DOHH2 (cell line): ENCODE results near the gene HP.

Experiments used
- H3F3A ChIP-seq: fragments of 200-600 bp; sonication (generic), shearing (Covaris generic); 2 replicates; pipeline ENCODE4 v1.6.0; 2016; ENCODE audit warnings: antibody characterized with exemption, mild to moderate bottlenecking; ENCODE audit not compliant: control insufficient read depth, insufficient read depth
- H3K27ac ChIP-seq: fragments of 200-600 bp; sonication (generic); 2 replicates; pipeline ENCODE4 v1.5.1; 2014; ENCODE audit warnings: low read depth, mild to moderate bottlenecking, low read length, moderate library complexity
- H3K27me3 ChIP-seq: fragments of 200-600 bp; sonication (generic); 2 replicates; pipeline ENCODE4 v1.6.1; 2014; ENCODE audit warnings: mild to moderate bottlenecking, low read length, mixed read lengths; ENCODE audit not compliant: control insufficient read depth
- H3K36me3 ChIP-seq: fragments of 200-600 bp; sonication (generic); 2 replicates; pipeline ENCODE4 v1.6.1; 2014; ENCODE audit warnings: mild to moderate bottlenecking, low read length, moderate library complexity, mixed read lengths; ENCODE audit not compliant: control insufficient read depth
- H3K4me1 ChIP-seq: fragments of 200-600 bp; sonication (generic); 2 replicates; pipeline ENCODE4 v1.6.1; 2014; ENCODE audit warnings: mild to moderate bottlenecking, low read length, mixed read lengths; ENCODE audit not compliant: control insufficient read depth
- H3K4me2 ChIP-seq: fragments of 200-600 bp; sonication (generic); 2 replicates; pipeline ENCODE4 v1.6.0; 2014; ENCODE audit warnings: mild to moderate bottlenecking, low read length, moderate library complexity
- H3K4me3 ChIP-seq: fragments of 200-600 bp; sonication (generic); 2 replicates; pipeline ENCODE4 v1.5.1; 2014; ENCODE audit warnings: mild to moderate bottlenecking, low read length, mixed read lengths
- H3K79me2 ChIP-seq: fragments of 200-600 bp; sonication (generic); 2 replicates; pipeline ENCODE4 v1.6.1; 2014; ENCODE audit warnings: mild to moderate bottlenecking, low read length, mixed read lengths; ENCODE audit not compliant: control insufficient read depth
- H3K9me2 ChIP-seq: fragments of 200-600 bp; sonication (generic); replicated peaks from 2 replicates; pipeline ENCODE4 v1.6.1; 2014; ENCODE audit warnings: mild to moderate bottlenecking, low read length, mixed read lengths; ENCODE audit not compliant: control insufficient read depth
- H3K9me3 ChIP-seq: fragments of 200-600 bp; sonication (generic); 2 replicates; pipeline ENCODE4 v1.6.1; 2014; ENCODE audit warnings: antibody characterized with exemption, low read length, mixed read lengths; ENCODE audit not compliant: control insufficient read depth, insufficient read depth
- H4K20me1 ChIP-seq: fragments of 200-600 bp; sonication (generic); 2 replicates; pipeline ENCODE4 v1.6.0; 2014; ENCODE audit warnings: low read depth, mild to moderate bottlenecking, antibody characterized with exemption, low read length, moderate library complexity; ENCODE audit not compliant: control insufficient read depth, insufficient read depth
- EZH2phosphoT487 ChIP-seq: fragments of 200-600 bp; sonication (generic); IDR thresholded peaks from 2 replicates; pipeline ENCODE4 v1.6.1; 2017; ENCODE audit warnings: borderline replicate concordance, mild to moderate bottlenecking, antibody characterized with exemption, low read length, moderate library complexity, mixed read lengths
- TF ChIP-seq, protein P1 (sequence below): fragments of 200-600 bp; sonication (generic); IDR thresholded peaks from one replicate; pipeline ENCODE4 v1.5.1; 2014; ENCODE audit warnings: antibody characterized with exemption, mild to moderate bottlenecking, low read depth, low read length; ENCODE audit not compliant: poor library complexity, severe bottlenecking

HP gene

DNA sequence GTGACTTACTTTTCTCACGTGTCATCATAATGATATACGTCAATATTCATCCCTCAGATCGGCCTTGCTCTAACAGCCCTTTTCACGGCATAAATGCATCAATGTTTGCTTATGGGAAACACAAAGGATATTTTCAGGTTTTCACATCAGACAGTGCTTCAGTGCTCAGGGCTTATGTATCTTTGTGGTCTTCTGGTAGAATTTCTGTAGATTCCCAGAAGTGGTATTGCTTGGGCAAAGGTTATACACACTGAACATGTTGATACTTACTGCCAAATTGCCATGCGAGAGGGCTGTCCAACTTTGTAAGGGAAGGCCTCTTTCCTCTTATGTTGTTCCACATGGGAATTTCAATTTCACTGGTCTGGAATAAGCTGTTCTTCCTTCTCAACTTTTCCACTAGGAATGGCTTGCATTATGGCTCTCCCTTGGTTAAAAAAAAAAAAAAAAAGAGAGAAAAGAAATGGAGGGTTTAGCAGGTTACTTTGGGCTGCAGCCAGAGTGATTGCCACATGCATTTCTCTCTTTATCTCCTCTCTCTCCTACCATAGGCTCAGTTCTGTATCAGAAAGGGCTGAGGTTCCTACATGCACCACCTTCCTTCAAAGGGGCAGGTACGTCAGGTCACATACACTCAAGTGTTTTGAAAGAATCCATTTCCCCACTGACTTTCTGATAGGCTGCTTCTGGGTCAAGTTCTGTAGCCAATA lies 26.5 kb upstream of the HP start:
- Histone ChIP-seq H4K20me1 (no peaks in the 10 kb centered on the region), H3K4me3 (no peak overlapping the region), H3K9me2 (no peaks in the 10 kb centered on the region), H3K4me1 (no peaks in the 10 kb centered on the region), H3K4me2 (no peak overlapping the region), H3K27ac (no peak overlapping the region), H3K36me3 (peaks cover 20% of the 10 kb centered on the region), H3F3A (no peaks in the 10 kb centered on the region), H3K79me2 (no peaks in the 10 kb centered on the region), H3K9me3 (no peaks in the 10 kb centered on the region), H3K27me3 (no peaks in the 10 kb centered on the region; the same call in 1 of the 2 replicates)
- no peak for TF ChIP-seq EZH2phosphoT487
- TF ChIP-seq, protein P1, sequence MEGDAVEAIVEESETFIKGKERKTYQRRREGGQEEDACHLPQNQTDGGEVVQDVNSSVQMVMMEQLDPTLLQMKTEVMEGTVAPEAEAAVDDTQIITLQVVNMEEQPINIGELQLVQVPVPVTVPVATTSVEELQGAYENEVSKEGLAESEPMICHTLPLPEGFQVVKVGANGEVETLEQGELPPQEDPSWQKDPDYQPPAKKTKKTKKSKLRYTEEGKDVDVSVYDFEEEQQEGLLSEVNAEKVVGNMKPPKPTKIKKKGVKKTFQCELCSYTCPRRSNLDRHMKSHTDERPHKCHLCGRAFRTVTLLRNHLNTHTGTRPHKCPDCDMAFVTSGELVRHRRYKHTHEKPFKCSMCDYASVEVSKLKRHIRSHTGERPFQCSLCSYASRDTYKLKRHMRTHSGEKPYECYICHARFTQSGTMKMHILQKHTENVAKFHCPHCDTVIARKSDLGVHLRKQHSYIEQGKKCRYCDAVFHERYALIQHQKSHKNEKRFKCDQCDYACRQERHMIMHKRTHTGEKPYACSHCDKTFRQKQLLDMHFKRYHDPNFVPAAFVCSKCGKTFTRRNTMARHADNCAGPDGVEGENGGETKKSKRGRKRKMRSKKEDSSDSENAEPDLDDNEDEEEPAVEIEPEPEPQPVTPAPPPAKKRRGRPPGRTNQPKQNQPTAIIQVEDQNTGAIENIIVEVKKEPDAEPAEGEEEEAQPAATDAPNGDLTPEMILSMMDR: no peak

DNA sequence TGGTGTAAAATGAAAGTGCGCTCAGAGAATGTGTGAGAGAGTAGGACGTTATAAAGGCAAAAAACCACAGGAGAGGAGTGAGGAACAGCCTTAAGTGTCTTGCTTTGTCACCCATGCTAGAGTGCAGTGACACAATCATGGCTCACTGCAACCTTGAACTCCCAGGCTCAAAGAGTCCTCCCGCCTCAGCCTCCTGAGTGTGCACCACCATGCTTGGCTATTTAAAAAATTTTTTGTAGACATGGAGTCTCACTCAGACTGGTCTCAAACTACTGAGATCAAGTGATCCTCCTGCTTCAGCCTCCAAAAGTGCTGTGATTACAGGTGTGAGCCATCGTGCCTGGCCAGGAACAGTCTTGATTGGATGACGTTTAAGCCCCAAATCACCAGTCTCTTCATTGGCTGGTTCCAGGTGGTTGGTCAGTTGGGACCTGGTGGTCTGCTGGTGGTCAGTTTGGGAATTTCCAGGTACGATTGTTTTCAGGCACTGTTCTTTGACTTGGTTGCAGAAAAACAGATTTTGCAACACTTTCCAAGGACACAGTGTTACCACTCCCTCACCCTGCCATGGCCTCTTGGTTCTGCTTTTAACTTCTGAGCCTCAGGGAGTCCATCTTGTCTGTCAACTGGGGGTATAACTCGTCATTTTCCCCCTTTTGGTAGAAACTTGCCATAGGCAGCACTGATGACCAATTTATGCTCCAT lies 24.6 kb upstream of the HP start:
- Histone ChIP-seq H3K9me3 (no peaks in the 10 kb centered on the region), H4K20me1 (no peaks in the 10 kb centered on the region), H3K36me3 (peaks cover 5% of the 10 kb centered on the region; the same call in 1 of the 2 replicates), H3K9me2 (no peaks in the 10 kb centered on the region), H3K4me2 (no peak overlapping the region), H3F3A (no peaks in the 10 kb centered on the region), H3K27ac (no peak overlapping the region), H3K4me3 (no peak overlapping the region), H3K27me3 (no peaks in the 10 kb centered on the region; the same call in 1 of the 2 replicates), H3K4me1 (no peaks in the 10 kb centered on the region), H3K79me2 (no peaks in the 10 kb centered on the region)
- TF ChIP-seq, protein P1: no peak
- TF ChIP-seq EZH2phosphoT487: no peak

DNA sequence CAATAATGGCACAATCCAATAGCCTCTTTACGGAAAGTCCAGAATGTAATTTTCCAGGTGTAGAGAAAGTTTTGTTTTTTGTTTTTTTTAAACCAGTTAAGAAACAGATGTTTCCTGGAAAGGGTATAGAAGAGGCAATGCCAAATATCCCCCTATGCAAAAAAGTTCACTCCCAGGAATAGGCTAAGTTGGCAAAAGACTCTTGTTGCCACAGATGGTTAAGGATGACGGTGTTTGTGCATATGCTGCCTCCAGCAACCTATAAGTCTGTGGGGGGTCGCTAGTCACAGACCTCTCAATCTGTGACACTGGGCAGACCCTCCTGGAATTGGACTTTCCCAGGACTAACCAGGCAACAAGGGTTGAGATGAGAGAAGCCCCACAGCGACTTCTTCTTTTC lies 20.9 kb upstream of the HP start:
- Histone ChIP-seq H3K79me2 (no peaks in the 10 kb centered on the region), H3K9me2 (no peaks in the 10 kb centered on the region), H3K36me3 (no peaks in the 10 kb centered on the region), H3K27me3 (no peaks in the 10 kb centered on the region; the same call in 1 of the 2 replicates), H3F3A (no peaks in the 10 kb centered on the region), H3K27ac (no peak overlapping the region), H4K20me1 (no peaks in the 10 kb centered on the region), H3K4me1 (no peaks in the 10 kb centered on the region), H3K4me2 (no peak overlapping the region), H3K9me3 (no peaks in the 10 kb centered on the region), H3K4me3 (no peak overlapping the region)
- no peak for TF ChIP-seq EZH2phosphoT487
- TF ChIP-seq, protein P1: no peak
